Stimulated activated effector memory CD8-positive, alpha-beta T cell treated with anti-CD3 and anti-CD28 coated beads, Interleukin-12 subunit alpha, Interleukin-12 subunit beta, amount 100 ng/mL, for 72 hours (primary cell): ENCODE results near the gene CCDC88C.

ENCODE experiments used
- ATAC-seq: fragments of 150-1000 bp; cut with Tn5 transposase; 2 replicates; pipeline ENCODE4 v1.10.0; 2021
- DNase-seq, 2 donors: peaks; one replicate each; pipeline ENCODE4 v3.0.0; 2021 to 2022; ENCODE audit warnings: low spot score in 2 of 2
- H3K27ac Mint-ChIP-seq: one replicate; pipeline ENCODE4 v1.8.0; 2022; ENCODE audit warnings: mild to moderate bottlenecking, mixed read lengths
- H3K36me3 Mint-ChIP-seq: one replicate; pipeline ENCODE4 v1.8.0; 2022; ENCODE audit warnings: mild to moderate bottlenecking, mixed read lengths
- H3K4me1 Mint-ChIP-seq: one replicate; pipeline ENCODE4 v1.8.0; 2022; ENCODE audit warnings: mixed read lengths
- H3K4me3 Mint-ChIP-seq: one replicate; pipeline ENCODE4 v1.8.0; 2022; ENCODE audit warnings: mild to moderate bottlenecking, mixed read lengths
- H3K9me3 Mint-ChIP-seq: one replicate; pipeline ENCODE4 v1.8.0; 2022; ENCODE audit warnings: mixed read lengths

The CCDC88C gene

GRCh38 chr14:91357272-91358024, 60.2 kb downstream of the CCDC88C start:
- Mint-ChIP-seq H3K36me3 (peaks cover 84% of the 10 kb centered on the region), H3K4me1 (peaks cover 94% of the 10 kb centered on the region), H3K27ac (peak overlapping the region; percentile 75), H3K4me3 (no peak overlapping the region), H3K9me3 (no peaks in the 10 kb centered on the region)
- DNase-seq = no peak
- no peak for ATAC-seq

- Mint-ChIP-seq H3K27ac (peak overlapping the region; percentile 97), H3K9me3 (no peaks in the 10 kb centered on the region), H3K36me3 (peaks cover 95% of the 10 kb centered on the region), H3K4me1 (peaks cover 94% of the 10 kb centered on the region), H3K4me3 (peak overlapping the region; percentile 82)
- DNase-seq (no peak), ATAC-seq (no peak)
These were observed 61.3 kb downstream of the CCDC88C start for GRCh38 chr14:91356181-91356763.

GRCh38 chr14:91354979-91355685, 62.5 kb downstream of the CCDC88C start:
- Mint-ChIP-seq H3K9me3 (no peaks in the 10 kb centered on the region), H3K4me1 (peaks cover 96% of the 10 kb centered on the region), H3K4me3 (peak overlapping the region; percentile 82), H3K36me3 (peaks cover 95% of the 10 kb centered on the region), H3K27ac (peak overlapping the region; percentile 97)
- ATAC-seq (peak; percentile 25), DNase-seq (peak; percentile 48 to 80)

- peak overlapping the region; percentile 97 for H3K27ac Mint-ChIP-seq
- no peaks in the 10 kb centered on the region for H3K9me3 Mint-ChIP-seq
- peaks cover 97% of the 10 kb centered on the region for H3K4me1 Mint-ChIP-seq
- H3K4me3 Mint-ChIP-seq = peak overlapping the region; percentile 82
- DNase-seq = peak in 1 of 2 donors; percentile 73
- H3K36me3 Mint-ChIP-seq = peaks cover 95% of the 10 kb centered on the region
- ATAC-seq = peak; percentile 33
These were observed 63.3 kb downstream of the CCDC88C start for GRCh38 chr14:91354221-91354916.

GRCh38 chr14:91352728-91353692, 64.6 kb downstream of the CCDC88C start:
- Mint-ChIP-seq H3K4me1 (peaks cover 98% of the 10 kb centered on the region), H3K27ac (peak overlapping the region; percentile 97), H3K4me3 (peak overlapping the region; percentile 82), H3K9me3 (no peaks in the 10 kb centered on the region), H3K36me3 (peaks cover 86% of the 10 kb centered on the region)
- DNase-seq (no peak), ATAC-seq (no peak)

GRCh38 chr14:91352053-91352452, 65.6 kb downstream of the CCDC88C start:
- peaks cover 98% of the 10 kb centered on the region for H3K4me1 Mint-ChIP-seq
- ATAC-seq = no peak
- no peak for DNase-seq
- no peaks in the 10 kb centered on the region for H3K9me3 Mint-ChIP-seq
- peak overlapping the region; percentile 97 for H3K27ac Mint-ChIP-seq
- peaks cover 81% of the 10 kb centered on the region for H3K36me3 Mint-ChIP-seq
- H3K4me3 Mint-ChIP-seq = peak overlapping the region; percentile 82

GRCh38 chr14:91351512-91351862, 66.1 kb downstream of the CCDC88C start:
- H3K4me1 Mint-ChIP-seq = peaks cover 98% of the 10 kb centered on the region
- H3K4me3 Mint-ChIP-seq = peak overlapping the region; percentile 82
- peaks cover 81% of the 10 kb centered on the region for H3K36me3 Mint-ChIP-seq
- DNase-seq (no peak), ATAC-seq (no peak)
- H3K27ac Mint-ChIP-seq = peak overlapping the region; percentile 97
- H3K9me3 Mint-ChIP-seq = no peaks in the 10 kb centered on the region

- no peaks in the 10 kb centered on the region for H3K9me3 Mint-ChIP-seq
- H3K4me1 Mint-ChIP-seq = peaks cover 98% of the 10 kb centered on the region
- ATAC-seq = peak; percentile 71
- peak overlapping the region; percentile 97 for H3K27ac Mint-ChIP-seq
- DNase-seq = peak; percentile 44 to 81
- H3K4me3 Mint-ChIP-seq = peak overlapping the region; percentile 82
- H3K36me3 Mint-ChIP-seq = peaks cover 81% of the 10 kb centered on the region
These were observed 66.7 kb downstream of the CCDC88C start for GRCh38 chr14:91350813-91351511.

GRCh38 chr14:91350483-91350812, 67.2 kb downstream of the CCDC88C start:
- H3K9me3 Mint-ChIP-seq = no peaks in the 10 kb centered on the region
- ATAC-seq (no peak), DNase-seq (peak in 1 of 2 donors; percentile 66)
- peaks cover 81% of the 10 kb centered on the region for H3K36me3 Mint-ChIP-seq
- peaks cover 98% of the 10 kb centered on the region for H3K4me1 Mint-ChIP-seq
- peak overlapping the region; percentile 82 for H3K4me3 Mint-ChIP-seq
- peak overlapping the region; percentile 97 for H3K27ac Mint-ChIP-seq

GRCh38 chr14:91349481-91350074, 68.0 kb downstream of the CCDC88C start:
- Mint-ChIP-seq H3K4me3 (peak overlapping the region; percentile 82), H3K9me3 (no peaks in the 10 kb centered on the region), H3K4me1 (peaks cover 91% of the 10 kb centered on the region), H3K36me3 (peaks cover 76% of the 10 kb centered on the region), H3K27ac (peak overlapping the region; percentile 97)
- ATAC-seq (peak; percentile 83), DNase-seq (peak; percentile 41 to 84)

GRCh38 chr14:91348845-91349465, 68.7 kb downstream of the CCDC88C start:
- DNase-seq = no peak
- ATAC-seq = no peak
- peaks cover 91% of the 10 kb centered on the region for H3K4me1 Mint-ChIP-seq

GRCh38 chr14:91346838-91347173, 70.8 kb downstream of the CCDC88C start:
- Mint-ChIP-seq H3K36me3 (peaks cover 81% of the 10 kb centered on the region), H3K4me1 (peaks cover 76% of the 10 kb centered on the region), H3K27ac (peak overlapping the region; percentile 67), H3K9me3 (no peaks in the 10 kb centered on the region), H3K4me3 (no peak overlapping the region)
- no peak for ATAC-seq
- no peak for DNase-seq

More at GRCh38 chr14:91348845-91349465, 68.7 kb downstream of the CCDC88C start:
- Mint-ChIP-seq H3K4me3 (peak overlapping the region; percentile 82), H3K27ac (peak overlapping the region; percentile 97), H3K36me3 (peaks cover 76% of the 10 kb centered on the region), H3K9me3 (no peaks in the 10 kb centered on the region)

- peak overlapping the region; percentile 46 for H3K27ac Mint-ChIP-seq
- no peak overlapping the region for H3K4me3 Mint-ChIP-seq
- H3K36me3 Mint-ChIP-seq = peaks cover 81% of the 10 kb centered on the region
- DNase-seq = no peak
- no peak for ATAC-seq
- peaks cover 53% of the 10 kb centered on the region for H3K4me1 Mint-ChIP-seq
- no peaks in the 10 kb centered on the region for H3K9me3 Mint-ChIP-seq
These were observed 73.5 kb downstream of the CCDC88C start for GRCh38 chr14:91344096-91344495.
